Peyer's patch (tissue), 4 donors: ENCODE data around the gene EPB41L4A.

Source experiments
- POLR2A ChIP-seq, 2 donors: fragments of 450-650 bp; IDR thresholded peaks; one replicate each; pipeline ENCODE4 v1.5.1; 2017; ENCODE audit warnings: antibody characterized with exemption in 2 of 2, mild to moderate bottlenecking in 2 of 2, moderate library complexity in 2 of 2
- TF ChIP-seq, protein P1 (sequence below), 6 experiments: fragments of 450-650 bp in 4 of 6; fragments of 200-600 bp in 2 of 6; sonication (generic) in 1 of 6; IDR thresholded peaks; one replicate each; pipeline ENCODE4 v1.5.1; 2017 to 2019; ENCODE audit warnings: antibody characterized with exemption in 6 of 6, mild to moderate bottlenecking in 3 of 6, moderate library complexity in 1 of 6

DNA sequence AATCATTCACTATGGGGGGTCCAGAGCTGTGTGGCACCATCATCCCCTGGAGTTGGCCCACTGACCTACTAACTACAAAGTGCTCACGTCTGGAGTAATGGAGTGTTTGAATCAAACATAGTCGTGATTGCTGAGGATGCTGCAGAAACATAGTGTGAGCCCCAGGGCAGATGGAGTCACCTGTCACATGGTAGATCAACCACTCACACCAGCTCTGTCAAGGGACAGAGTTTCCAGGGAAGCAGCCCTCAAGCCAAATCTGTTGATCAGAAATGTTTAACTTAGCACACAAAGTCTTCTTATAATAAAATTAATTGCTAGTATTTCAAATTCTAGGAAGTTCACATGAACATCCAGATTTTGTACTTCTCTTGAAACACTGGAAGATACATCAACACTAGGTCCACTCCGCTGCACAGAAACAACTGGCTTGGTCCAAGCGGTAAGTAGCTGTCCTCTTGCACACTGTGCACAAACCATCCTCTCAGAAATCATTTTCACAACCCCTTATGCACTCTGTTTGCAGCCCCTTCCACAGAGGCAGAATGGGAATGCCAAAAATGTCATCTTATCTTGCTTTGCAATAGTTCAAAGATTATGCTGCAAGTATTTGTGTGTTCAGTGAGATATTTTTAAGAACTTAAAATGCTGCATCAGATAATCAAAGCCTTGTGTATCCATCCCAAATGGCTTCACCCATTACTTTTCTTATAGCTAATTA lies 191.0 kb downstream of the EPB41L4A start:
- TF ChIP-seq, protein P1, sequence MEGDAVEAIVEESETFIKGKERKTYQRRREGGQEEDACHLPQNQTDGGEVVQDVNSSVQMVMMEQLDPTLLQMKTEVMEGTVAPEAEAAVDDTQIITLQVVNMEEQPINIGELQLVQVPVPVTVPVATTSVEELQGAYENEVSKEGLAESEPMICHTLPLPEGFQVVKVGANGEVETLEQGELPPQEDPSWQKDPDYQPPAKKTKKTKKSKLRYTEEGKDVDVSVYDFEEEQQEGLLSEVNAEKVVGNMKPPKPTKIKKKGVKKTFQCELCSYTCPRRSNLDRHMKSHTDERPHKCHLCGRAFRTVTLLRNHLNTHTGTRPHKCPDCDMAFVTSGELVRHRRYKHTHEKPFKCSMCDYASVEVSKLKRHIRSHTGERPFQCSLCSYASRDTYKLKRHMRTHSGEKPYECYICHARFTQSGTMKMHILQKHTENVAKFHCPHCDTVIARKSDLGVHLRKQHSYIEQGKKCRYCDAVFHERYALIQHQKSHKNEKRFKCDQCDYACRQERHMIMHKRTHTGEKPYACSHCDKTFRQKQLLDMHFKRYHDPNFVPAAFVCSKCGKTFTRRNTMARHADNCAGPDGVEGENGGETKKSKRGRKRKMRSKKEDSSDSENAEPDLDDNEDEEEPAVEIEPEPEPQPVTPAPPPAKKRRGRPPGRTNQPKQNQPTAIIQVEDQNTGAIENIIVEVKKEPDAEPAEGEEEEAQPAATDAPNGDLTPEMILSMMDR (IDR thresholded peaks at IDR 0.05), result no peak
- no peak for TF ChIP-seq POLR2A (IDR thresholded peaks at IDR 0.05)
